NAMALWA (cell line): Measurements from ENCODE around the gene LRFN5.
"Not testable (repeated sequence)": the region's sequence is repeated elsewhere in the genome, so short reads cannot be mapped to it uniquely, and the experiment has no call there.

Experiments
- DNase-seq: peaks from one replicate; pipeline ENCODE4 v3.0.0-alpha.2; 2015; ENCODE audit warnings: low spot score

The LRFN5 gene

GRCh38 chr14:41606532-41607303 lies at the start of gene LRFN5:
Gene LRFN5, plus strand, starts transcription at chr14:41606876.
- no peak for DNase-seq

- DNase-seq = no peak
Observed at GRCh38 chr14:41558490-41558889, 48.2 kb upstream of the LRFN5 start.

- not testable (repeated sequence) for DNase-seq
Observed at GRCh38 chr14:41566864-41567263, 39.8 kb upstream of the LRFN5 start.

- no peak for DNase-seq
Observed at GRCh38 chr14:41568979-41569378, 37.7 kb upstream of the LRFN5 start.

- DNase-seq = no peak
Observed at GRCh38 chr14:41570415-41571155, 36.1 kb upstream of the LRFN5 start.

GRCh38 chr14:41586237-41586636 lies 20.4 kb upstream of the LRFN5 start:
- no peak for DNase-seq

- no peak for DNase-seq
Observed at GRCh38 chr14:41597647-41598046, 9.0 kb upstream of the LRFN5 start.

- DNase-seq = not testable (repeated sequence)
Observed at GRCh38 chr14:41599805-41600385, 6.8 kb upstream of the LRFN5 start.

- no peak for DNase-seq
Observed at GRCh38 chr14:41604721-41605531, 1.8 kb upstream of the LRFN5 start.

- no peak for DNase-seq
Observed at GRCh38 chr14:41605550-41606281, 960 bp upstream of the LRFN5 start.

- DNase-seq = no peak
Observed at GRCh38 chr14:41606282-41606531, 469 bp upstream of the LRFN5 start.

- no peak for DNase-seq
Observed at GRCh38 chr14:41607304-41607775, 664 bp downstream of the LRFN5 start.

- DNase-seq = no peak
Observed at GRCh38 chr14:41607966-41608663, 1.4 kb downstream of the LRFN5 start.

- no peak for DNase-seq
Observed at GRCh38 chr14:41608681-41609390, 2.2 kb downstream of the LRFN5 start.

- no peak for DNase-seq
Observed at GRCh38 chr14:41609704-41610183, 3.1 kb downstream of the LRFN5 start.

- DNase-seq = no peak
Observed at GRCh38 chr14:41615011-41615595, 8.4 kb downstream of the LRFN5 start.

- no peak for DNase-seq
Observed at GRCh38 chr14:41623736-41624135, 17.1 kb downstream of the LRFN5 start.

- no peak for DNase-seq
Observed at GRCh38 chr14:41629876-41630275, 23.2 kb downstream of the LRFN5 start.

- no peak for DNase-seq
Observed at GRCh38 chr14:41634286-41634685, 27.6 kb downstream of the LRFN5 start.
